Measurements from ENCODE around the gene PPP1R14B.

The PPP1R14B gene

DNA sequence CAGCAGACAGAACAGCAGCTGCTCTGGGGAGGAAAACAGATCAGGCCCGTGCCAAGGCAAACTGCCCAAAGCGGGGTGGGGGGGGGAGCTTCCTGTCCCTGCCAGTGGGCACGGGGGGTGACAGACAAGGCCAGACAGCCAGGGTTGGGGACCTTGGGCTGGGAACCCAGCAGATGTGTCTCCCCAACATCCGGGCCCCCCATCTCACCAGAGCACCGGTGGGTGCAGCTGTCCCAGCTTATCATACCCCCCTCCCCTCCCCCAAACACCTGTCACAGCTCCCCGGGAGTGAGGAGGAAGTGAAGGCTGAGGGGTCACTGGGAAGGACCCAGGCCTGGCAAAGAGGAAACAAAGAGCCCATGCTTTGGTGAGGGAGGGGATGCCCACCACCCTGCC, 1.3 kb downstream of the PPP1R14B start:
- DNase-seq = no peak

DNA sequence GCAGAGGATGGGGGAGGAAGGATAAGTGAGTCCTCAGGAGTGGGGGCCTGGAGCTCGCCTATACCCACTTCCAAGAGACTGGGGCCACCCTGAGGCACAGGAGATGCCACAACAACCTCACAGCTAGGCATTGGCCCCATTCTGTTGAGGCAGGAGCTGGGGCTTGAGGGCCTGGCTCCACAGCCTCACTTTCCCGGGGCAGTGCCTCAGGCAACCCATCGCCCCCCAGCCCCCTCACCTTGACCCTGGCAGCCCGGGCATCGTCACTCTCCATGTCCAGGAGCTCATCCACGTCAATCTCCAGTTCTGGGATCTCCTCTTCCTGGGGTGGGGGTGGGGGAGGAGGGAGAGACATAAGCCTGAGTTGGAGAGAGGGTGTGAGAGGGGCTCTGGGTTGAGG, 1.8 kb downstream of the PPP1R14B start:
- no peak for DNase-seq

- no peak for DNase-seq
Measured at GRCh38 chr11:64244107-64244506, 2.6 kb downstream of the PPP1R14B start.

GRCh38 chr11:64243236-64243854, 3.4 kb downstream of the PPP1R14B start:
- no peak for DNase-seq

GRCh38 chr11:64241491-64242374, 5.0 kb downstream of the PPP1R14B start:
- peak; percentile 71 for DNase-seq

DNA sequence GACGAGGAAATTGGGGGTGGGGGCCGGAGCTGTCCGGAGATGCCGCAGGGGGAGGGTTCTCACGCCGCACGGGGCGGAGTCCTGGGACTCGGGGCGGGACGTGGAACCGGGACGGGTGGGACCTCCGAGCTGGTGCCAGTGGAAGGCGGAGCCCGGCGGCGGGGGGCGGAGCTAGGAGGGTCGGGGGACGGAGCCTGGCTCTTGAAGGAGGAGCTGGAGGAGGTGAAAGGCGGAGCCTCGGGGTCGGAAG, 5.6 kb downstream of the PPP1R14B start:
- DNase-seq = no peak

- DNase-seq = peak; percentile 48
Measured at GRCh38 chr11:64240435-64241240, 6.1 kb downstream of the PPP1R14B start, which contains the start of gene FKBP2. Gene FKBP2 (plus strand): TSS chr11:64241095. CDS start chr11:64242388, 1,293 bp downstream.

GRCh38 chr11:64239662-64240434, 6.9 kb downstream of the PPP1R14B start:
- no peak for DNase-seq

DNA sequence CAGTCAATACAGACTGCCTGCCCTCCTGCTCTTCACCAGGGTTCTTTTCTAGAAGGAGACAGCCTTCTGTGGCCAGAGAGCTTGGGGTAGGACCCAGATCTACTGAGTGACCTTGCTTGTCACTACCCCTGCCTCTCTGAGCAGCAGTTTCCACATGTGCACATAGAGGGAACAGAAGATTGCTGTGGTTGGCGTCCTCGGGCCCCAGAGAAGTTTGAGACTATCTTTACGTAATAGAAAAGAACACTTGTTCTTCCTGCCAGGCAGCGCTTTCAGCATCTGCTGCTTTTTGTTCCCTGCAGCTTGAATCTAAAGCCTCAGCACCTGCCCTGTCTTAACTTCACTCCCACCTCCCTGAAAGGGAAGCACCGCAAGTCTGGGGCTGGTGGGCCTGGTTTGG, 7.7 kb downstream of the PPP1R14B start:
- DNase-seq = no peak

GRCh38 chr11:64238076-64238475, 8.7 kb downstream of the PPP1R14B start:
- DNase-seq = no peak

- no peak for DNase-seq
Measured at GRCh38 chr11:64237484-64237951, 9.2 kb downstream of the PPP1R14B start.

DNA sequence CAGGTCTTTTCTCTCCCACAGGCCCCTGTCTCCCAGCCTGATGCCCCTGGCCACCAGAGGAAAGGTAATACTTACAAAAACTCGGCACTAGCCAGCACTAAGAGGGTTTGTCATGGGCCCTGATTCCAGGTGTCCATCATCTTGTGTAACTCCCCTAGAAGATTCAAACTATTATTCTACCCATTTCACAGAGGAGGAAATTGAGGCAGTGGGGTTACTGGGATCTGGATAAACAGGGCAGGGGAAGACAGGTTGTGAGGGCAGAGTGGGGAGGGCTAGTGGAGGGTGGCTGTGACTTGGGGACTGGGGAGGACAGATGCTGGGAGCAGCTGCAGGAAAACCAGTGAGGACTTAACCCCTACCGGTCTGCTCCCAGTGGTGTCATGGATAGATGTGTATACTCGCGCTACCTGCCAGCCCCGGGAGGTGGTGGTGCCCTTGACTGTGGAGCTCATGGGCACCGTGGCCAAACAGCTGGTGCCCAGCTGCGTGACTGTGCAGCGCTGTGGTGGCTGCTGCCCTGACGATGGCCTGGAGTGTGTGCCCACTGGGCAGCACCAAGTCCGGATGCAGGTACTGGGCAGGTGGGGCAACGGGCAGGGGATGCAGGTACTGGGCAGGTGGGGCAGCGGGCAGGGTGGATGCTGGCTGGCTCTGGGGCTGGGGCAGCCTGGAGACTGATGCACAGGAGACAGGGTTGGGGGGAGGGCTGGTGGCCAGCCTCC, 11.1 kb downstream of the PPP1R14B start:
- DNase-seq = no peak

DNA sequence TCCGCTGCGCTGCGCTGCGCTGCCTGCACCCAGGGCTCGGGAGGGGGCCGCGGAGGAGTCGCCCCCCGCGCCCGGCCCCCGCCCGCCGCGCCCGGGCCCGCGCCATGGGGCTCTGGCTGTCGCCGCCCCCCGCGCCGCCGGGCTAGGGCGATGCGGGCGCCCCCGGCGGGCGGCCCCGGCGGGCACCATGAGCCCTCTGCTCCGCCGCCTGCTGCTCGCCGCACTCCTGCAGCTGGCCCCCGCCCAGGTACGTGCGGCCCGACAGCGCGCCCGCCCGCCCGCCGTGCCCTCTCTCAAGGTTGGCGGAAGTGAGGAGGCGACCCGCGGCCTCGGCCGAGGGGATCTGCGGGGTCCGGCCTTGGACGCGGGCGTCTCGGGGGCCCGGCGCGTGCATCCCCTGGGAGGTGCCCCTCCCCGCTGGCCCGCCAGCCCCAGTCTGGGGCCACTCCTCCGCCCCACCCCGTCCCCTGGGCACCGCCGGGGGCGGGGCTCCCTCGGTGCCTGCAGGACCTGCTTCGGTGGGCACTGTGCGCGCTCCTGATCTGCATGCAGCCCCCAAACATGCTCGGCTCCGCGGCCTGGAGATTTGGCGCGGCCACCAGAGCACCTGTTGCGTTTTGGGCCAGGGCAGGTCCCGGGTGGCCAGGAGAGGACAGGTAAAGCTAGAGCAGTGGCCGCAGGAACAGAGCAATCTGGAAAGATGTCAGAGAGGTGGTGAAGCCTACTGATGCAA, 11.9 kb downstream of the PPP1R14B start:
- no peak for DNase-seq

DNA sequence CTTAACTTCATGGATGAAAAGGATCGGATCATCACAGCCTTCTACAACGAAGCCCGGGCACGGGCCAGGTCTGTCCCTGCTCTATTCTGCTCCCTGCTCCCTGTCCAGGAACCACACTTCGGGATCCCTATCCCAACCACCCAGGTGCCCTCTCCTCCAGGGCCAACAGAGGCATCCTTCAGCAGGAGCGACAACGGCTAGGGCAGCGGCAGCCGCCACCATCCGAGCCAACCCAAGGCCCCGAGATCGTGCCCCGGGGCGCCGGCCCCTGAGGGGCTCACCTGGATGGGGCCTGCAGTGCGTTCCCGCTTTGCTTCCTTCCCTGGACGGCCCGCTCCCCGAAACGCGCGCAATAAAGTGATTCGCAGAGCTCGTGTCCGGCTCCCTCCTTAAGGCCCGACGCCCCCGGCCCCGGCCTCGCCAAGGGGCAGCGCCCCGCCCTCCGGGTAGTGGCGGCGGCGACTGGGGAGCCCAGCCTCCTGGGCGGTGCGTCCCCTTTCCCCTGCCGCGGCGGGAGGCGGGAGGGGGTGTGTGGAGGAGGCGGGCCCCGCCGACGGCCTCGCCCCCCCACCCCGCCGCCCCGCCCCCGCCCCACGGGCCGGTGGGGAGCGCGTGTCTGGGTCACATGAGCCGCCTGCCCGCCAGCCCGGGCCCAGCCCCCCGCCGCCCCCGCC, 12.7 kb downstream of the PPP1R14B start, which contains the start of gene VEGFB:
TSS of gene VEGFB (plus strand) at position 672 of the 674 bp plus-strand sequence. CDS start 250 bp downstream, outside the sequence.
- no peak for DNase-seq

GRCh38 chr11:64232967-64233315, 13.8 kb downstream of the PPP1R14B start:
- no peak for DNase-seq

- no peak for DNase-seq
Measured at GRCh38 chr11:64232182-64232966, 14.4 kb downstream of the PPP1R14B start.

GRCh38 chr11:64231546-64231945, 15.2 kb downstream of the PPP1R14B start:
- DNase-seq = no peak

DNA sequence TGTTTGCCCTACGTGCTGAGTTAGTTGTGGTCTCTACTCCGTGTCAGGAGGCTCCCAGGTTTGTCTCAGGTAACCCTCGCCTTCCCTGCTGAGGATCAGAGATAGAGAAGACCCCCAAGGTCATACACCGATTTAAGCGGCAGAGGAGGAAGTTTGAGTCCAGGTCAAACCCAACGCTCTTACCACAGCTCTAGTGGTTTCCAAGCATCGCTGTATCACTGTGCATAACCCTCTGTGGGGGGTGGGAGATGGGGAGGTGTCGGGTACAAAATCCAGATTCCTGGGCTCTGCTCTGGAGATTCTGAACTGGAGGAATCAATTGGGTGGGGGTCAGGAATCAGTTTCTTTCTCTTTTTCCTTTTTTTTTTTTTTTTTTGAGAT, 15.8 kb downstream of the PPP1R14B start:
- no peak for DNase-seq

DNA sequence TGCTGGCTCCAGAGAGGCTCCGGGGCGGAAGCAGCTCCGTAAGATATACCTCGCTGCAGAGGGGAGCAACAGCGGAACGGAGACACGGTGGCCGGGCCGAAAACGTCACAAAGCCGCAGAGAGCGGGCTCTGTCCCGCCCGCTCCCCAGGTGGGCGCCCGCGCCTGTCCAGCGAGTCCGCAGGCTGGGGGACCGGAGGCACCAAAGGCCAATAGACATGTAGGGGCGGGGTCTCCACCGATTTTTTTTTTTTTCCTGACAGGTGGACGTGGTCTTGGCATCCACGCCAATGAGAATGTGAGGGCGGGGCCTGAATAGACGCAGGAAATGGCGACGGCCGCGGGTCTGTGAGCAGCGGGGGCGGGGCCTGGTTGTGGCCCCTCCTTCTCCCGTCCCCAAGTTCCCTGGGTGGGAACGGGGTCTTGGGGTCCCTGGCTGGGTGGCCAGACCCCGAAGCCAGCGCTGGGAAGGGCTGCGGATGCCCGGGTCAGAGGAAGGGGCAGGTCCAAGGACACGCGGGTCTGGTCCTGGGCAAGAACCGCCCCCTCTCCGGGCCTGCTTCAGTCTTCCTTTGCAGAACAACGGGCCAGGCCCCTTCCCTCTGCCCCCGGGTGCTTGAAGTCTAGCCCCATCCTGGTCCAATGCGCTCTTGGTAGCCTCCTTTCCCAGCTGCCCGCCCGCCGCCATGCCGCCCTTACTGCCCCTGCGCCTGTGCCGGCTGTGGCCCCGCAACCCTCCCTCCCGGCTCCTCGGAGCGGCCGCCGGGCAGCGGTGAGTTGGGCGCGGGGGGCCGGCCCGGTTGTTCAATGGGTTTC, 16.4 kb downstream of the PPP1R14B start, which contains the start of gene DNAJC4:
TSS of gene DNAJC4 (plus strand) at position 378 of the 814 bp plus-strand sequence. CDS start at position 685, 307 bp downstream.
- peak; percentile 67 for DNase-seq
